Measurements from ENCODE around the gene DNTT.
A peak's percentile ranks its signal among the peaks of the same experiment; 100 is the strongest.

Gene DNTT

DNA sequence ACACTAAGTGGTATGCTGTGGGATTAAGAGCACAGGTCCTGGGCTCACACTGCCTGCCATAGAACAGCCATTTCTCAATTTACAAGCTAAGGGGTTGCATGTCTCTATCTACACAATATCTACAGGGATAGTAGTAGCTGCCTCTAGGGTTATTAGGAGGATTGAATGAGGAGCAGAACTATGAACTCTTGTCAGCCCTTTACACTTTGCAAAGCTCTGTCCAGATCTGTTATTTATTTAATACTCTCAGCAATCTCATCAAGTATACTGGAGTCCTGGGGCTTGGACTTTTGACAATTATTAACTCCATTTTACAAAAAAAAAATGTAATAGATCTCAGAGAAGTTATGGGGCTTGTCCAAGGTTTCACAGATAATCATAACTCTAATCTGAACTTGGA, 47.8 kb downstream of the DNTT start:
- no peak for DNase-seq

DNA sequence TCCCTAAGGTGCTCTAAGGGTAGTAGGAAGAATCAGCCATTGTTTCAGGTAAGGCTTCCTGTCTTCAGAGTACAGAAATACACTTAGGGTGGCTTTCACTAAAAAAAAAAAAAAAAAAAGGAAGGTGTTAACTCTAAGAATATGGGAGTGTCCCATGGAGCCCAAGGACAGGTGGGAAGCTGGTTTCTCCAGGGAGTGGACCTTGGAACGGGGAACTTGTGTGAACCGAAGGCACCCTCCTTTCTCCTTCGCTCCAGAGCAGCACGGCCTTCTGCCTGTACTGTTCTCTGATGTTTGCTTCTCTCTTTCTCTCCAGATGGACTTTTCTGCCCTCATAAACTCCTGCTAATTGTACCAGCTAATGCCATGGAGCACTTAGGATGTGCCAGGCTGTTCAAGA, 48.3 kb downstream of the DNTT start:
- DNase-seq: no peak

DNA sequence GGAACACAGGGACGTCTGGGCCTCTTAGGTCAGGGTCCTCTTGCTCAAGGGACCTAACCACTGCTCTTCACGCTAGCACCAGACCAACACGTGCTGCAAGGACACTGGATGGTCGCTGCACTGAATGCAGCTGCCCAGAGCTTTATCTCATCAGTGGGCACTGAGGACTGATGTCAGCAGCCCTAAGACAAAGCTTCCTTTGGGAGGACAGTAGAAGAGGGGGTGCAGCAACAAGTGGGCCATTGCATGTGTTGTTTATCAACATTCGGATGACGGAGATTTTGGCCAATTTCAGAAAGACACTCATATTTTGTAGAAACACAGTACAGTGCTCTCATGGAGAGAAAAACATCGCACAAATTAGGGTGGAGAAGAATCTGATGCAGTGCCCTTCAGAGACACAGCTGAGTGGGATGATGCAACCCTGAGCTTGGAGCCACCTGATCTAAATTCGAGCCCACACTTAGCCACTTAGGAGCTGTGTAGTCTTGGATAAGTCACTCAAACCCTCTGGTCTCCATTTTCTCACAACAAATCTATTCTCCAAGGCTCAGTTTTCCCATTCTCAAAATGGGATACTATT, 52.9 kb downstream of the DNTT start:
- no peak for DNase-seq

DNA sequence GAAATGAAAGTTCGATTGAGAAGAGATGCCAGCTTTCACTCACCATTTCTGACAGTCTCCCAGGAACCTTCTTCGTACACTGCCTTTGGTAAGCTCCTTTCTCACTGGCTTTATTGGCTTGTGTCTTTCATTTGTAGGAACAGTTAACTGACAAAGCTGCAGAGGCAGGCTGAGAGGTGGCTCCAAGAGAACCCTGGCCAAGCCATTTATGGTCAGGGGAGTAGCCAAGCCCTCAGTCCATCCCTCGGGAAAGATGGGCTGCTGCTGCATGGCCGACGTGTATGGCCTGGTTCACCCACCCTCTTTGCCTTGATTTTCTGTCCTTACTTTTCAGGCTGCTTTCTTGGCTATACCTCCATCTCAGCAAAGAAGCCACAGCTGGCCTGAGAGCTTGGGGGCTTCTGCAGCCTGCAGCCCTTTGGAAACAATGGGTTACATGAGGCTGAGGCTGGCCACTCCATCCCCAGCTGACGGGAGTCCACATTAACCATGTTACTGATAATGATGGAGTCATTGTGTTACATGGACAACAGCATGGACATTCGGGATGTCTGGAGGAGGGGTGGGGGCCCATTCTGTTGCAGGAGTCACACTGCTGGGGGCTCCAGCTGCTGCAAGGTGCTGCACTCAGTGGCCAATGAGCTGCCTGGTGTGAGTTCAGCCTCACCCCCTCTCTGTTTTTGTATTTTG, 54.8 kb downstream of the DNTT start, which contains the start of gene OPALIN:
Gene OPALIN, minus strand, starts transcription at position 152 of the 690 bp plus-strand sequence. Its CDS starts 106 bp downstream, at position 46.
- no peak for DNase-seq

DNA sequence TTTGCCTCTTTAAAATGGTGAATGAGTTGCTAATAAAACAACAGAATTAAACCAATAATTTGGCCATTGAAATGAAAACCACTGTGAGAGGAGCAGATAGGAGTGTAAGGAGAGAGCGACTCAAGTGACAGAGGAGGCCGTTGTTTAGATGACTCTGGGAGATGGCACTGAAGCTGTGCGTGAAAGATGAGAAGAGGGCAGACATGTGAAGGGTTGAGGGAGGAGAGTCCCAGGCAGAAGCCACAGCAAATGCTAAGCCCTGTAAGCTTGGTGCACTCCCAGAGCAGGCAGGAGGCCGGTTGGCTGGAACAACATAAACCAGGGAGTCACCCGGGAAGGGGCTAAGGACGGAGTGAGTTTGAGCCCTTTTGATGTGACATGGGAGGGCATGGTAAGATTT, 55.4 kb downstream of the DNTT start:
- no peak for DNase-seq

DNA sequence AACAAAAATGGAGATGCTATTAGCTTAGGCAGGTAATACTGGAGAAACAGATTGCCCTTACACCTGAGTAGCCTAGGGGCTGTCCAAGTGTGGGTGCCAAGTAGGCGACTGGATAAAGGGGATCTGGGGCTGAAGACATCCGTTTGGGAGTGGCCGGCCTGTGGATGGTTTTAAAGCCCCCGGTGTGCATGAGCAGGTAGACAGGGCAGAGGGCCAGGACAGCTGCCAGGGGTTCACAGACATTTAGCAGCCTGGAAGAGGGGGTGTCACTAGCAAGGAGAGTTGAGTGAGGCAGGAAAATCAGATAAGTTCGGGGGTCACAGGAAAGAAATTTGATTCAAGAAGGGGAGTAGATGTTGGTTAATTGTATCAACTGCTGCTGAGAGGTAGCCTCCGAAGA, 56.1 kb downstream of the DNTT start:
- DNase-seq: no peak

DNA sequence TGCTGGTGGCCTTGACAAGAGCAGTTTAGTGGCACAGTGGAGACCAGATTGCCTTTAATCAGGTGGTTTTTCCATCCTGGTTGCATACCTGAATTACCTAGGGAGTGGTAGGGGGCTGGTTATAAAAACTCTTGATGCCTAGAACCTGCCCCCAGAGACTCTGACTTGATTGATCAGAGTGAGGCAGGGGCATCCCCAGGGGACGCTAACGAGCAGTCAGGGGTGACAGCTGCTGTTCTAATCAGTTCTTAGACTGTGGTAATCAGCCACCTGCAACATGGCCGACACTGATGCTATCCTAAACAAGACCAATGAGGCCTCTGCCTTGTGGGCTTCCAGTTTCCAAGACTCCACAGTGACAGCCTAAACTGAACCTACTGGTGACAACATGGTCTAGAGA, 56.5 kb downstream of the DNTT start:
- DNase-seq: no peak

DNA sequence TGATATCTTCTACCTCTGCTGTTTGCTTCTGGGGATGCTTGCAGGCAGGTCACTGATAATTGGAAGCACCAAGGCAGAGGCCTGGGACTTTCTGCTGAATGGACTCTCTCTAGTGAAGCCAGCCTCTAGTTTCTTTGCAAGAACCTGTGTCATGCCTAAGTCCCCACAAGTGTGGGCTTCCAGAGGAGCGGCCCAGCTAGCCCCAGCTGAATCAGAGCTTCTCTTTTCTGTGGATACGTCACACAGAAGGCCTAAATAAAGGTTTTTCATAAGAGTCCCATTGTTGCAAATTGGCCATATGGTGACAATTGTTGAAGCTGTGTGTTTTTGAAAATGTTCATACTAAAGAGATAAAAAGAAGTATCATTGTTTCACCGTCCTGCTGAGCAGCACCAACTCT, 61.3 kb downstream of the DNTT start:
- no peak for DNase-seq

DNA sequence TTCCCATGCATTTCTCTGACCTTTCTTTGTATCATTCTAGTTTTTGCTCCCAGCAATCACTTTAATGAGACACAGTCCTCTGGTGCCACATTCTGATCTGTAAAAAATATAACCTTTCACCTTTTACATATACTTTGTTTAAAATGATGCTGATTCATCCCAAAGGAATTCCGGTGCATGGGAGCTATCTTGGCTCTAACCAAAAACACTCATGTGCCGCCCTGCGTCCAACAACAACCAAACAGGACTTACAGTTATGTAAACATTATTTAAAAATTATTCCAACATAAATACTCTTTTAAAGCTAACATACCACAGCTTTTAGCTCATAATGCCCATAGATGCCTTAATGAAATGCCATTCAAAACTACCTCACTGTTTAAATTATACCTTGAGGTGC, 62.3 kb downstream of the DNTT start:
- DNase-seq: no peak

DNA sequence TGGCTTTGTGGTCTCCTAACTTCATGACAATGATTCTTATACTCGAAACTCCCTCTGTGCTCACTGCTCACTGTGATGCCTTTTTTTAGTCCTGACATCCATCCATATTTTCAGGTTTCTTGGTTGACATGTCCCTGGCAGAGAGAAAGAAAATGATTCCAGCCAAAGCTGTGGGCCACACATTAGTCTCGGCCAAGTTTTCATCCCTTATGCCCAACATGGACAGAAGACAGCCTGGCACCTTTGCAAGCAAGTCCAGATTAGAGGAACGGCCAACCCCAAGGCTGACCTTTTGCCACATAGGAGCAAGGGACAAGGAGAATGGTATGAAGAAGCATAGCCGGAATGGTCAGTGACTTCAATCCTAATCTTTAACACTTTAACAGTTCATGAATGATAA, 63.2 kb downstream of the DNTT start:
- no peak for DNase-seq

DNA sequence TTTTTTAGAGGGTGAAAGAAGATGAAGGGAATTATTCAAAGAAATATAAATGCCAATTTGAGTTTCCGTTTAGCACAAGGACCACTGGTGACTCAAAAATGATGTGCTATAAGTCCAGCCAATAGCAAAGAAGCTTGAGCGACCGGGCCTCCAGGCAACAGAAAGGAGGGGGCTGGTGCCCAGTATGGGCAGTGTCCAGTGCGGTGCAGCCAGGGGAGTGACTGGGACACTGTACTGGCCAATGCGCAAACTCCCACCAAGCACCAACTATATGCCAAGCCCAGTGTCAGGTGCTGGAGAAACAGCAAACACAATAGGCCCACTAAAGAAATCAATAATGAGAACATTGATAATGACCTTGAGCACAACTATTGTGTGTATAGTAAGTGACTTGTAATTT, 64.7 kb downstream of the DNTT start:
- no peak for DNase-seq

DNA sequence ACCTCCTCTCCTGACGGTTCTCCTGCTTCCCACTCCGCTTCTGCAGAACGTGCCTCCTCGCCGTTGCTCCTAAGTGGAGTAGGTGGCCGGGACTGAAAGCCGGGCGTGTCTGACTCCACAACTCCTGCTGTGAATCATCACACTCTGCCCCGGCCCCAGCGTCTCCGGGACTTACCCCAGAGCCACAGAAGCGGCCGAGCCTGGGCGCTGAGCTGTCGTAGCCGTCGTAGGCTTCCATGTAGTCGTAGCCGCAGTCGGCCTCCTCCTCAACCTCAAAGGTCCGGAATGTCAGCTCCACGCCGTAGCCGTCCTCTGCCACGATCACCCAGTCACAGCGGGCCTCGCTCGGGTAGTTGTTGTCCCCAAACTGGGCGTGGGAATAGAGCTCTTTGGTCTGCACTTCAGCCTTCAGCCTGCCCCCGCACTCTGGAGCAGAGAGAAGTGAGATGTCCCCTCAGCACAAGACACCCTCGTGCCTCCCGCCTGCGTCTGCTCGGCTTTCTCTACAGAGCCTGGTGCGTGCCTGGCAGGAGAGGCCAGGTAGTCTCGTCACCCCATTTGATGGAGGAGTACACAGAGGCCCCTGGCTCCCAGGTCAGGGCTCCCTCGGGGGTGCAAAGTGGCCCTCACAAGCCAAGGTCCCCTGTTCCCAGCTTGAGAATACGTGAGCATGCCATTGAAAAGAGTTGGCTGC, 65.8 kb downstream of the DNTT start:
- no peak for DNase-seq

DNA sequence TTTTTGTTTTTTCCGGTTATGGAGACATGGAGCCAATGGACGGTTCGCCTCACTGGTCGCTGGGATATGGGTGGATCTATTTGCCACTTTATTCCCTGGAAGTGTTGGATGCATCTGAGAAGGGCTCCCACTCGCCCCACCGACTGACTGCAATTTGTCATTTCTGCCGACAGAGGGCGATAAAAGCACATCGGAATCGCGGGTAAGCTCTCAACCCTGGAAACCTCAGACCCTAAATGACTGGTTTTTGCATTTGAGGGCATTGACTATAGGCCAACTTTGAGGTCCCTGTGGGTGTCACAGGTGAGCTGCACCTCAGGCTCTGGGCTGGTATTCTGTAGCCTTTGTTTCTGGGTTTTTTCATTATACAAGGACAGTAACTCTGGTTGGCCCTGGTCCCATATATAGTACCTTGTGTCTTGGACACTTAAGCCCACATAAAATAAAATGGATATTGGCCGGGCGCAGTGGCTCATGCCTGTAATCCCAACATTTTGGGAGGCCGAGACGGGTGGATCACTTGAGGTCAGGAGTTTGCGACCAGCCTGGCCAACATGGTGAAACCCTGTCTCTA, 66.4 kb downstream of the DNTT start:
- DNase-seq: peak; percentile 32

DNA sequence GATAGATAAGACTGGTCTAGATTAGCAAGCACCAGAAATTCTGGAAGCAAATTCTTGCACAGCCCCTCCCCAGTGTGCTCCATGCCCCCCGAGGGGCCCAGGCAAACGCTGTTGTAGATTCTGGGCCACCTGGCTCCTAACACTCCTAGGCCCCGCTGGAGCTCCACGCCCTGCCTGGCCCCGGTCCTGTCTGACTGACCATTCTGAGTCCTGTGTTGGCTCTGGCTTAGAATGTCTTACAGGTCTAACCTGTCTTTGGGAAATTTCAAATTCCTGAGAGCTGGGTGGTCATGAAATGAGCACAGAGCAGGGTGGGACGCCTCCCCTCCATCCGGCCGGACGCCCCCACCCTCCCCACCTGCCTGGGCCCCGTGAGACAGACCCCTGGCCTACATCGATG, 67.1 kb downstream of the DNTT start:
- no peak for DNase-seq

DNA sequence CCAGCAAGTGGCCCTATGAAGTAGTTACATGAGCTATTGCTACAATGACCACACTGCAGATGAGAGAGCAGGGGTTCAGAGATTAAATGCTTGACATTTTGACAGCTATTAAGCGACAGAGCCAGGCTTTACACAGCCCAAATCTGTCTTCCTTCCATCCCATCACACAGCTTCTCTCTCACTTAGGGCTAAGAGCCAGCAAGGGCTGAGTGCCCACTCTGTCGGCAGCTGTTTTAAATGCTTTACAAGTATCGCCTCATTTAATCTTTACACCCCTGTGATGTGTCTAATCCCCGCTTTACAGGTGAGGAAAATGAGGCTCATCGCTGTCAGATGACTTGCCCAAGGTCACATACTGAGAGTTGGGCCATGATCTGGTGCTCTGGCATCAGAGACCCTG, 69.8 kb downstream of the DNTT start:
- DNase-seq: no peak

DNA sequence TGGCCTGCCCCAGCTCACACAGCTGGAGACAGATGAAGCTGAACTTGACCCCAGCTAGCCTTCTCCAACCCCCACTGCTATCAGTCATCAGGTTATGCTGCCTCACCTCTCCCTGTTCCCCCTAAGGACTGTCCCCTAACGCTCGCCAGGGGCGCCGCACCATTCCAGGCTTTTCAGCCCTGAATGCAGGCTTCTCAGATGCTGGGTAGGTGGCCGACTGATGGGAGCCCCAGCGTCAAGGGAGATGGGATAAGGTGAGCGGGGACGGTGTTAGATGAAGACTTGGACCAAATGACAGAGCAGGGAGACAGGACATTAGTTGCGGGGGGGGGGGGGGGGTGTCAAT, 70.4 kb downstream of the DNTT start:
- no peak for DNase-seq

DNA sequence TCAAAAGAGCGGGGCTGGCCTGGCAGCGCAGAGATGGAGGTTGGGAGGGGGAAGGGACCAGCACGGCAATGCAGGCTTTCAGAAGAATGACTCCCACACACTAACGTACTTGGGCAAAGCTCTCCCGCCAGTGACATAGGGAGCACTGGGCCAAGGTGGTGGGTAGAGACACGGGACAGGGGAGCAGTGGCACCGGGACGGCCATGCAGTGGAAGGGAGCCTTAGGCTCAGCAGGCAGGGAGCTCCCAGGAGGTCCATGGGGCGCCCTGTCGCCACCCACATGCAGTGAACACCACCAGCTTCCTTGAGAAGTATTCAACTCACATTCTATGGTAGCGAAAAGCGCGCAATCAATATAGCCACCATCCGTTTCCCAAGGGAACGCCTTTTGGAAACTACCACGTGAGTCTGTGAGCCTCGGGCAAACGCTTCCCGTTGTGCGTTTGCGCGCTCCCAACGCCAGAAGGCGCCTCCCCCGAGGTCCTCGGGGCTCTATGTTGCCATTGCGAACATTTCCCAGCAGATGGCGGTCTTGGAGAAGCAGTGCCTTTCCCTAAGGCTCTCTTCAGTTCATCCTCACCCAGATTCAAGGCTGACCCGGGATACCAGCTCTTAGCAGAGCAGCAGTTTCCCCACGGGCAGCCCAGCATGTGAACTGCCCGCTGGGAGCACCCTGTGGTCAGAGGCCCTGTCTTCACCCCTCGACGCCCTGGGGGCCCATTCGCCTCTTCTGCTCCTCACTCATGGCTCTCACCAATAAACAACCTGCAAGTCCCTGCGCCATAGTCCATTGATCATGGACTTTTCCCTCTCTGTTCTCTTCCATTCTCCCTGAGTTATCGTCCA, 71.0 kb downstream of the DNTT start:
- DNase-seq: peak; percentile 70

DNA sequence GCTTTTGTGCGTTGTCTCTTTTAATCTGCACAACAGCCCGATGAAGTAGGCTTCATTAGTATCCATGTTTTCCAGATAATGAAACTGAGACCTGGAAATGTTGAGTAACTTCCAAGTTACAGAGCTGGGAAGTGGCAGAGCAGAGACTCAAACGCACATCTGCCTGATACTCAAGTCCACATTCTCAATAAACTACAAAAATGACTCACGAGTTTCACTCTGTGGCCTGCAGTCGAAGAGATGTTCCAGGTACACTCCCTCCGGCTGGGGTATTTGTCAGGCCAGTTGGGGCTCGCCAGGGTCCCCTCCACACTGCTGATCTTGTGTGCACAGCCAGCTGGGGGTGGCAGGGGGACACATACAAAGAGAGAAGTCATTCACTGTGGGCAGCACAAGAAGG, 72.2 kb downstream of the DNTT start:
- no peak for DNase-seq

DNA sequence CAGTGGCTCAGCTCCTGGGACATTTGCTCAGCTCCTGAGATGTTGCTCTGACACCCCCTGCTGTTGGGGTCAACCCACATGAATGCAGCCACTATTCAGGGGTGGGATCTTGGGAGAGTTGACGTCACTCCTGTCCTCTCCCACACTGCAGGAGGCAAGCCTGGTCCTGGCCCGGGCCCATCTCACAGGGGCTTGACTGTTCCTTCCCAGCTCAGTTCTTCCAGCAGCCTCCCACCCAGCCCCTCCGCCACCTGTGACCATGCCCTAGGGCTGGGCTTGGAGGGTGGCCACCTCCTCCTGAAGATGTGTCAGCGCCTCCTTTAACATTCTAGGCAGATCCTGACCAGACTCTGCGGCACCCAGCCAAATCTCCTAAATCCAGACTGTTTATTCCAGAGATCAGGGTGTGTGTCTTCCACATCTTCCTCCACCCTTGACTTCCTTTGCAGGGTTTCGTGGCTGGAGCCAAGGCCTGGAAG, 73.6 kb downstream of the DNTT start:
- no peak for DNase-seq

DNA sequence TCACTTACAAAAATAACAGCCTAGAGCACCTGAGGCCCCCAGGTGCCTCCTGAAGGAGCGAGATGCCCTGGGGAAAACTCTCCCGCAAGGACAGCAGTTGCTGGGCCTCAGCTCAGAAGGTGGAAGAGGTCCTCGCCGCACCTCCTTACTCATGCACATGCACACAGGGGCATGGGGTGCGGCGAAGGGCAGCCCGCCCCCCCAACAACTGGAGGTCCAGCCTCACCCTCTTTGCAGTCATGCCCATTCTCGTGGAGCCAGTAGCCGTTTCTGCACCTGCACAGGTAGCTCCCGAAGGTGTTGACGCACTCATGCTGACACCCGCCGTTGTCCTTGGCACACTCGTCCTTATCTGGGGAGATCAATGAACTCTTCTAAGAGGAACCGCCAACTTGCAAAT, 74.5 kb downstream of the DNTT start:
- DNase-seq: no peak

DNA sequence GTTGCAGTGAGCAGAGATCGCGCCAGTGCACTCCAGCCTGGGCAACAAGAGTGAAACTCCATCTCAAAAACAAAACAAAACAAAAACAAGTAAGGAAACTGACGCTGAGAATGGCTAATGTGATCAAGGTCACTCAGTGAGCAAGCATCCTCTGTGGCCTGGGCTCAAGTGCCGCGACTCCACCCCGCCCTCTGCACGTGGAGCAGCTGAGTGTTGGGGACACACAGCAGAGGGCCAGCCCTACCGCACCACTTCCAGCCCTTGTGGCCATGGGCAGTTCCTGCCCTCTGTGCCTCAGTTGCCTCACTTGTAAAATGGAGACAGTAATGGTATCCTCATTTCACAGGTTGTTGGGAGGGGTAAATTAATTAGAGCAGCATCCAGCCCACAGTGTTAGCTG, 75.5 kb downstream of the DNTT start:
- no peak for DNase-seq

DNA sequence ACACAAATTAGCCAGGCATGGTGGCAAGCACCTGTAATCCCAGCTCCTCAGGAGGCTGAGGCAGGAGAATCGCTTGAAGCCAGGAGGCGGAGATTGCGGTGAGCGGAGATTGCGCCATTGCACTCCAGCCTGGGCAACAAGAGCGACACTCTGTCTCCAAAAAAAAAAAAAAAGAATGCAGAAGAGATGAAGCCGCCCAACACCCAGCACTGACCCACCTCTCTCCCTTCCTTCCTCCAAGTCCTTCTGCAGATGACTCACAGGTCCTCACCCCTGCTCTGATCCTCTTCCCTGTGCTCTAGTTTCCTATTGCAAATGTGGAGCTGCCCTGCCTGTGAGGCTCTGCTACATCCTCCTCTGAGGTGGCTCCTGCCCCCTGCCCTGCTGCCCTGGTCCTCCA, 76.6 kb downstream of the DNTT start:
- no peak for DNase-seq

DNA sequence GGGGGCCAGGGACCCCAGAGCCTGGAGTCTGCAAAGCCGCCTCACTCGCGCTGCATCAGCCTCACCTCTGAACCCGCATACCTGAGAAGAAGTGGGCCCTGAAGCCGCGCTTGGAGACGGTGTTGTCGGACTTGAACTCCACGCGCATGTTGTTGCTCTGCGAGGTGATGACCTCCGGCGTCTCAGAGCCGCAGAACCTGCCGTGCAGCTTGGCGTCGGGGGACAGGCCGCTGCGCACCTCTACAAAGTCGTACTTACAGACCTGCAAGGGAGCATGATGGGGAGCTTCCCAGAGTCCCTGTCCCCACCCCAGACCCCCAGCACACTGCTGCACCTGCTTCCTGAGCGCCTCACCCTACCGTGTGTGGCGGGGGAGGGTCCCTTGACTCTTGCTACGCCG, 80.3 kb downstream of the DNTT start:
- no peak for DNase-seq

Measured in stimulated activated CD4-positive, alpha-beta T cell treated with anti-CD3 and anti-CD28 coated beads, Interleukin-12 subunit alpha, Interleukin-12 subunit beta, amount 100 ng/mL, for 4 hours (primary cell).